ENCODE data around the gene KIAA0040. TPM values are rescaled to one million over a fixed set of nuclear protein-coding genes. Genes with fewer than 3 reads are reported as not detected.

KIAA0040 gene
- total RNA-seq, 1 donor from 2014 or later: 7.3 TPM

- DNase-seq (ENCODE audit: extremely low spot score, unreplicated experiment): no peak
- no peak for TF ChIP-seq CTCF (conservative IDR thresholded peaks at IDR 0.05)
- H3K4me3 Mint-ChIP-seq: no peak overlapping the region
- peaks cover 57% of the 10 kb centered on the region for H3K27me3 Mint-ChIP-seq
- no peaks in the 10 kb centered on the region for H3K36me3 Mint-ChIP-seq
- no peak overlapping the region for H3K27ac Mint-ChIP-seq
- H3K9me3 Mint-ChIP-seq: no peaks in the 10 kb centered on the region
- H3K4me1 Mint-ChIP-seq (ENCODE audit: unreplicated experiment): peaks cover 12% of the 10 kb centered on the region
Measured at GRCh38 chr1:175200678-175201521, 8.3 kb upstream of the KIAA0040 start.

- Mint-ChIP-seq H3K36me3 (no peaks in the 10 kb centered on the region), H3K4me1 (ENCODE audit: unreplicated experiment) (peaks cover 12% of the 10 kb centered on the region), H3K4me3 (no peak overlapping the region), H3K9me3 (no peaks in the 10 kb centered on the region), H3K27me3 (peaks cover 67% of the 10 kb centered on the region), H3K27ac (no peak overlapping the region)
- no peak for TF ChIP-seq CTCF (conservative IDR thresholded peaks at IDR 0.05)
- no peak for DNase-seq (ENCODE audit: extremely low spot score, unreplicated experiment)
Measured at GRCh38 chr1:175198332-175198731, 5.8 kb upstream of the KIAA0040 start.

GRCh38 chr1:175197531-175197930, 5.0 kb upstream of the KIAA0040 start:
- H3K27me3 Mint-ChIP-seq: peaks cover 66% of the 10 kb centered on the region
- H3K4me3 Mint-ChIP-seq: peak overlapping the region; percentile 57
- no peak for TF ChIP-seq CTCF (conservative IDR thresholded peaks at IDR 0.05)
- H3K36me3 Mint-ChIP-seq: no peaks in the 10 kb centered on the region
- H3K27ac Mint-ChIP-seq: peak overlapping the region; percentile 42
- H3K4me1 Mint-ChIP-seq (ENCODE audit: unreplicated experiment): peaks cover 12% of the 10 kb centered on the region
- no peak for DNase-seq (ENCODE audit: extremely low spot score, unreplicated experiment)
- H3K9me3 Mint-ChIP-seq: no peaks in the 10 kb centered on the region

- Mint-ChIP-seq H3K27ac (peak overlapping the region; percentile 25), H3K9me3 (no peaks in the 10 kb centered on the region), H3K27me3 (peaks cover 73% of the 10 kb centered on the region), H3K4me1 (ENCODE audit: unreplicated experiment) (peaks cover 9% of the 10 kb centered on the region), H3K36me3 (no peaks in the 10 kb centered on the region), H3K4me3 (peak overlapping the region; percentile 24)
- DNase-seq (ENCODE audit: extremely low spot score, unreplicated experiment): no peak
- TF ChIP-seq CTCF (conservative IDR thresholded peaks at IDR 0.05): no peak
Measured at GRCh38 chr1:175195798-175196197, 3.2 kb upstream of the KIAA0040 start.

- Mint-ChIP-seq H3K36me3 (no peaks in the 10 kb centered on the region), H3K27me3 (peaks cover 73% of the 10 kb centered on the region), H3K4me1 (ENCODE audit: unreplicated experiment) (peaks cover 9% of the 10 kb centered on the region), H3K9me3 (no peaks in the 10 kb centered on the region), H3K27ac (peak overlapping the region; percentile 25), H3K4me3 (no peak overlapping the region)
- no peak for DNase-seq (ENCODE audit: extremely low spot score, unreplicated experiment)
- no peak for TF ChIP-seq CTCF (conservative IDR thresholded peaks at IDR 0.05)
Measured at GRCh38 chr1:175195281-175195680, 2.7 kb upstream of the KIAA0040 start.
